PFSK-1 (cell line): ENCODE results near the gene BCAR3.

Experiments
- FOXP2 ChIP-seq: optimal IDR thresholded peaks from 2 replicates; pipeline ENCODE3; 2011; ENCODE audit warnings: borderline replicate concordance, control low read depth, inconsistent platforms; ENCODE audit not compliant: insufficient read depth; ENCODE audit errors: extremely low read length, extremely low read depth
- POLR2AphosphoS5 ChIP-seq: IDR thresholded peaks from 2 replicates; pipeline ENCODE4 v1.6.1; 2012; ENCODE audit warnings: low read depth, mild to moderate bottlenecking, control low read depth, low read length, moderate library complexity
- REST ChIP-seq, 2 experiments: IDR thresholded peaks; 2 replicates each; pipeline versions ENCODE4 v1.6.1 to v1.8.0; 2011 to 2012; ENCODE audit warnings: low read depth in 2 of 2, low read length in 2 of 2, control low read depth in 1 of 2, inconsistent platforms in 1 of 2, mild to moderate bottlenecking in 1 of 2, moderate library complexity in 1 of 2; ENCODE audit not compliant: insufficient read depth in 1 of 2
- SIN3A ChIP-seq: IDR thresholded peaks from 2 replicates; pipeline ENCODE4 v1.6.1; 2012; ENCODE audit warnings: mild to moderate bottlenecking, low read length, moderate library complexity, borderline replicate concordance; ENCODE audit not compliant: insufficient read depth
- TAF1 ChIP-seq: IDR thresholded peaks from 2 replicates; pipeline ENCODE4 v1.6.1; 2012; ENCODE audit warnings: low read length, control low read depth, borderline replicate concordance; ENCODE audit not compliant: insufficient read depth

GRCh38 chr1:93537396-93537795 is 144.2 kb downstream of the BCAR3 start:
- TF ChIP-seq REST (IDR thresholded peaks at IDR 0.05; ENCODE audit: insufficient read depth in 1 of 2, low read depth in 2 of 2, low read length in 2 of 2) (no peak), POLR2AphosphoS5 (no peak), TAF1 (no peak), SIN3A (no peak), FOXP2 (no peak)
